ENCODE data around the gene RUVBL2. TPM values are rescaled to one million over a fixed set of nuclear protein-coding genes. Genes with fewer than 3 reads are reported as not detected.
A peak's percentile ranks its signal among the peaks of the same experiment; 100 is the strongest.

The RUVBL2 gene
- total RNA-seq, 1 experiment from 2014 or later = 270 TPM

GRCh38 chr19:48967346-48968178 lies 26.1 kb upstream of the RUVBL2 start:
- intact Hi-C loops (cut with micrococcal nuclease) = loop anchor here (5.0 kb wide), 1 partner anchor 95 kb away; the partner anchor contains the start of gene PPP1R15A
- ChIA-PET POLR2A (interaction anchor here (0.6 to 2.4 kb wide), 10 partner anchors 9 to 216 kb away, joined by 3 to 7 read pairs (median 3); partner anchors contain the start of genes GYS1, PPP1R15A and RUVBL2), CTCF (interaction anchor here (1.2 kb wide), 1 partner anchor 125 kb away, joined by 4 read pairs; no protein-coding TSS in a partner anchor), RAD21 (ENCODE audit: low non-redundant PET in 1 of 2, low total read pairs in 2 of 2, uncharacterized antibody in 2 of 2, unreplicated experiment in 2 of 2) (interaction anchor here in 1 of 2 experiments (0.7 kb wide), 1 partner anchor 31 kb away, joined by 3 read pairs; no protein-coding TSS in a partner anchor)
- Histone ChIP-seq H3K36me3 (ENCODE audit: control insufficient read depth in 1 of 2, insufficient read depth in 2 of 2, low read length in 2 of 2) (peaks cover 3 to 26% of the 10 kb centered on the region in 2 experiments; a peak in 3 of 4 replicates), H3K9me3 (ENCODE audit: control insufficient read depth in 1 of 2, insufficient read depth in 1 of 2, low read depth in 1 of 2, low read length in 2 of 2) (no peaks in the 10 kb centered on the region), H3K4me2 (ENCODE audit: low read length) (peak overlapping the region; percentile 83; the same call in 1 of the 2 replicates), H2AFZ (ENCODE audit: low read depth, low read length, poor library complexity, severe bottlenecking) (no peak overlapping the region), H3K79me2 (ENCODE audit: insufficient read depth, low read length) (peaks cover 16% of the 10 kb centered on the region), H3K4me3 (replicated peaks in 1 of 2; ENCODE audit: low read depth in 1 of 2, low read length in 2 of 2) (peak overlapping the region in 1 of 2 experiments; percentile 84; a peak in 1 of 4 replicates), H3K27ac (ENCODE audit: low read depth, low read length) (peak overlapping the region; percentile 75), H3K27me3 (ENCODE audit: insufficient read depth, low read length) (no peaks in the 10 kb centered on the region), H3K4me1 (ENCODE audit: control insufficient read depth in 1 of 2, insufficient read depth in 2 of 2, low read length in 2 of 2) (peaks cover 19 to 46% of the 10 kb centered on the region in 2 experiments), H4K20me1 (ENCODE audit: insufficient read depth) (peaks cover 9% of the 10 kb centered on the region; the same call in 1 of the 2 replicates), H3K9me2 (ENCODE audit: insufficient read depth) (no peaks in the 10 kb centered on the region), H3K9ac (ENCODE audit: low read length) (no peak overlapping the region)
- TF ChIP-seq POLR2A (IDR thresholded peaks at IDR 0.05; ENCODE audit: borderline replicate concordance, extremely low read depth, insufficient read depth, insufficient read length) (no peak), SIN3A (IDR thresholded peaks at IDR 0.05; ENCODE audit: low read depth) (0 out of 2 replicates have a peak, but pooled peaks have one; percentile 5), MAX (IDR thresholded peaks at IDR 0.05) (peak; percentile 53; the same call in 1 of the 2 replicates), ATF3 (IDR thresholded peaks at IDR 0.05) (no peak), CBX3 (IDR thresholded peaks at IDR 0.05; ENCODE audit: low read depth) (peak; percentile 48; the same call in 1 of the 2 replicates), SP1 (IDR thresholded peaks at IDR 0.05; ENCODE audit: low read depth) (no peak; the same call in 1 of the 2 replicates), ELF1 (IDR thresholded peaks at IDR 0.05; ENCODE audit: borderline replicate concordance, low read depth) (no peak; the same call in 1 of the 2 replicates), ZFX (IDR thresholded peaks at IDR 0.05) (no peak), ZNF274 (IDR thresholded peaks at IDR 0.05; ENCODE audit: low read depth, low read length) (no peak), SRF (IDR thresholded peaks at IDR 0.05; ENCODE audit: low read depth) (no peak), JUND (IDR thresholded peaks at IDR 0.05) (peak; percentile 41; the same call in 1 of the 2 replicates), REST (IDR thresholded peaks at IDR 0.05; ENCODE audit: low read depth) (no peak)
- ATAC-seq (no peak), DNase-seq (ENCODE audit: low read depth, low spot score) (no peak)
- no TSS peak for BruUV-seq (replicated peaks)
